HG02852 (cell line): Measurements from ENCODE around the gene LGR6.
"Not testable (repeated sequence)": the region's sequence is repeated elsewhere in the genome, so short reads cannot be mapped to it uniquely, and the experiment has no call there.

Experiments used
- ATAC-seq: cut with Tn5 transposase; IDR thresholded peaks from one replicate; pipeline ENCODE4 v1.9.1; 2021; ENCODE audit warnings: mild to moderate bottlenecking, moderate library complexity; ENCODE audit not compliant: unreplicated experiment

The LGR6 gene

DNA sequence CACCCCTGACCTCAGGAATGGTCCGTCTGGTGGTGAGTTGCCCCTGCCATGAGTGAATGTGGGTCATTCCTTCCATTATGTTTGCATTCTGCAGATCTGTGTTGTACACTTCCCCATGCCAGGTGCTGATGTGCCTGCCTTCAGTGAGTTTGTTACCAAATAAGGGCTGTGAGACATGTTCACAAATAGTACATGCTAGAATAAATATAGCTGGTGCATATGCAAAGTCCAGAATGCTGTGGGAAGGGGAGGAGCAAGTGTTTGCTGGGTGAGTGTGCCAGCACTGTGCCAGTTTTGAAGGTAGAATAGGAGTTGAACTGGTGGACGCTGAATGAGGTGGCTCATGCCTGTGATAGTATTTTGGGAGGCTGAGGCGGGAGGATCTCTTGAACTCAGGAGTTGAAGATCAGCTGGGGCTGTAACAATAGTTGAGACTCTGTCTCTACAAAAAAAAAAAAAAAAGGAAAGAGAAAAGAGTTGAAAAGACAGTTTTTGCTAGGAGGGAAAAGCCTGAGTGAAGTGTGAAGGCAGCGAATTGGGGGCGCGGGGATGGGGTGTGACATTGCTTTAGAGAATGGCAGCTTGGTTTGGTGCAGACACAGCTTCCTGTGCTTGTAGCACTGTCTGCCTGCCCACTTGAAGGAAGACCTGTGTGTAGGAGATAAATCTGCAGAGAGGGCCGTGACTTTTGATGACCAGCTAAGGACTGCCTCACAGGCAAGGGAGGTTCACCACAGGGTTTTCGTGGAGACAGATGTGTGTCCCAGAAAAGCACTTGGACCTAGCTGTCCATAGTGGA lies 61.1 kb downstream of the LGR6 start:
- no peak for ATAC-seq

DNA sequence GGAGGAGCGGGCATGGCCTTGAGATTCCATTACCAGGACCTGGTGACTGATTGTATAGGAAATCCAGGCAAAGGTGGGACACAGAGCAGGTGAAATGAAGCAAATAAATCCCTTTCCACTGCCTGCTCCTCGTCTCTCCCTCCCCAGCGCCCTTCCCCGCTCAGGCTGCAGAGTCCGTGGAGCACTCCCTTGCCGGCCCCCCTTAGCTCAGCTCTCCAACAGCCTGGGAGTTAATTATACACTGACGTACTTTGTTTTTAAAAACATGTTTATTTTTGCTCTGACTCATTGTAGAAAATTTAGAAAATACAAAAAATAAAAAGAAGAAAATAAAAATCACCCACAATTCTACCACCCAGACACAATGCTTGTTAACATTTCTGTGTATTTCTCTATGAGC lies 61.7 kb downstream of the LGR6 start:
- no peak for ATAC-seq

DNA sequence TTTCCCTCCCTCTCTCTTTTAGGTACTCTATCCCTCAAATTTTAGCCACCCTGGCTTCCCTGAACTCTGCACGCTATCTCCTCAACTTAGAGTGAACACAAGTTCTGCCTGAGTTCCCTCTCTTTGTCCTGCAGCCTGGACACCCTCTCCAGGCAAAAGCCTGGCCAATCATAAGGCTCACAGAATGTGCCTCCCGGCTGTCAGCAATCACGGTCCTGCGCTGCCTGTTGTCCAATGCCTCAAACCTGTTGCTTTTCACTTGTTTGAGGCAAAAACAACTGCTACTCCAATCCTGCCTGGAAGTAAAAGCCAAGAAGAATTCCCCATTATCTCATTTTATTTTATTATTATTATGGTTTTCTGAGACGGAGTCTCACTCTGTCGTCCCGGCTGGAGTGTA lies 66.1 kb downstream of the LGR6 start:
- no peak for ATAC-seq

DNA sequence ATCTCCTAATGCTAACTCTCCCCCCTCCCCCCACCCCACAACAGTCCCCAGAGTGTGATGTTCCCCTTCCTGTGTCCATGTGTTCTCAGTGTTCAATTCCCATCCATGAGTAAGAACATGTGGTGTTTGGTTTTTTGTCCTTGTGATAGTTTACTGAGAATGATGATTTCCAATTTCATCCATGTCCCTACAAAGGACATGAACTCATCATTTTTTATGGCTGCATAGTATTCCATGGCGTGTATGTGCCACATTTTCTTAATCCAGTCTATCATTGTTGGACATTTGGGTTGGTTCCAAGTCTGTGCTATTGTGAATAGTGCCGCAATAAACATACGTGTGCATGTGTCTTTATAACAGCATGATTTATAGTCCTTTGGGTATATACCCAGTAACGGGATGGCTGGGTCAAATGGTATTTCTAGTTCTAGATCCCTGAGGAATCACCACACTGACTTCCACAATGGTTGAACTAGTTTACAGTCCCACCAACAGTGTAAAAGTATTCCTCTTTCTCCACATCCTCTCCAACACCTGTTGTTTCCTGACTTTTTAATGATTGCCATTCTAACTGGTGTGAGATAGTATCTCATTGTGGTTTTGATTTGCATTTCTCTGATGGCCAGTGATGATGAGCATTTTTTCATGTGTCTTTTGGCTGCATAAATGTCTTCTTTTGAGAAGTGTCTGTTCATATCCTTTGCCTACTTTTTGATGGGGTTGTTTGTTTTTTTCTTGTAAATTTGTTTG lies 67.8 kb downstream of the LGR6 start:
- ATAC-seq: not testable (repeated sequence)

DNA sequence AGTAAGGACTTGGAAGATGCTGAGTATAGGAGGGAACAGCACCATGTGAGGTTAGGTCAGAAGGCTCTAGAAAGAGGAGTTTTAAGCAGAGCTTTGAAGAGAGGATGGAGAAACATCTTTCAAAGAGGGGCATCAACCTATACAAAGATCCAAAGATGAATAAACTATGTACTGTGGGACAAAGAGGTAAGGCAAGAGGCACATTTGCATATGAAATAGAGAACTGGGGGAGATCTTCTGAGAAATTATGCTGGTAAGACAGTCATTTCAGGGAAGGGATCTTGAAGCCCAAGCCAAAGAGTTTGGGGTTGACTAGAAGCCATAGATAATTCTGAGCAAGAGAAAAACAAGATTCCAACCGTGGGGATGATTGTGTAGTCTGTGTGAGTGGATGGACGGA lies 70.0 kb downstream of the LGR6 start:
- no peak for ATAC-seq

DNA sequence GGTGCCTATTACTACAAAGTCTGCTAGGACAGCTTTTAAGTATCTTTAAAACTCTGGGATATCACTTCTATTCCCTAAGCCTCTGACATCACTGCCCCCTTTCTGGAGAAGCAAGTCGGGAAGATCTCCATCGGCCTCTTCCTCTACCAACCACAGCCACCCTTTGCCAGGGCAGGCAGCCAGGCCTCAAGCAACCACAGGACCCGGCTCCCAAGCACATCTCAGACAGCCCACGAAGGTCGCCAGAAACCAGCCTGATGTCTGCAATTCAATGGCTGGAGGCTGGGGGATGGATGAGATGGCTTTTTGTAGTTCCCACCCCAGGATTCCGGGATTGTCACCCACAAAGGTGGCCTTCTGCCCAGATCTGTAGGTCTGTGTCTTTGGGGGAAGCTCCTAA lies 70.7 kb downstream of the LGR6 start:
- ATAC-seq: no peak

DNA sequence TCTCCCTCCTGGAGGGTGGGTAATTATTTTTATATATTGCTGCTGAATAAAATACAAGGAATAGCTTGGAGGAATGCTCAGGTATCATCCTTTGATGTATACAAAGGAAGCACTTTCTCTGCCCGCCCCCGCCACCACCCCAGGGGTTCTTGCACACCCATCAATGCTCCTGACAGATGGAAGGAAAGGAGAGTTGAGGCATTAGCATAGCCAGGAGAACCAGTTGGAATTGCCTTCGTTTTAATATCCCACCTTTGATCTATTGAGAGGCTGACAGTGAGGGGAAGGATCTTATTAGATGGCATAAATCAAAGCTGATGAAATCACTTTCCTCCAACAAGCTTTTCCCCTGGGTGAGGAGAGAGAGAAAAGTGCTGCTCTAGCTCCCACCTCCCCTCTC lies 71.1 kb downstream of the LGR6 start:
- ATAC-seq: no peak

DNA sequence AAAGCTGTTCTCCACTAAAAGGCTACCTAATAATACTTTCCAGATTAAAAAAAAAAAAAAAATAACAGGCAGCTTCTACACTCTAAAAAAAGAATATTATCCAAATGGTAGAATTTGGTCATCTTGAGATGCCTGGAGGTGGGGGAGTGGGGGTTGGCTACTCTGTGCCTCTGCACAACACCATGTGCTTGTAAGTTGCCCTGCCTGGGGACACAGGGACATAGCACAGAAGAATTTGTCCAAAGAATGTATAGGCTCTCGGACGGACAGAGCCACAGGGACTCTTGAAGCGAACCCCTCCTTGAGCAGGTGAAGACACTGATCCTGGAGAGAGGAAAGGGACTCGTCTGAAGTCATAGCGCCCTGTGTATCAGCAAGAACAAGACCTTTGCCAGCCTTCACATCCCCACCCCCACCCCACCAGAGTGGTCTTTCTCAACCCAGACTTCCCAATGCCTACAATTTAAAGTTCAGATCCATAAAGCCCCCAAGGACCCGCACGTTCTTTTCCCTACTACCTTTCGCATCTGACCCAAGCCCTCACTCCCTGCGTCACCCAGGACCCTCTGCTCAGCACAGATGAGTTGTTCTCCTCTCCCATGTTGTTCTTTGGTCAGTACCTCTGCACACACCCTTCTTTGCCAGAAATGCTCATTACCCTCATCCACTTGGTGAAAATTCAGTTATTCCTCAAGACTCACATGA lies 72.6 kb downstream of the LGR6 start:
- no peak for ATAC-seq

DNA sequence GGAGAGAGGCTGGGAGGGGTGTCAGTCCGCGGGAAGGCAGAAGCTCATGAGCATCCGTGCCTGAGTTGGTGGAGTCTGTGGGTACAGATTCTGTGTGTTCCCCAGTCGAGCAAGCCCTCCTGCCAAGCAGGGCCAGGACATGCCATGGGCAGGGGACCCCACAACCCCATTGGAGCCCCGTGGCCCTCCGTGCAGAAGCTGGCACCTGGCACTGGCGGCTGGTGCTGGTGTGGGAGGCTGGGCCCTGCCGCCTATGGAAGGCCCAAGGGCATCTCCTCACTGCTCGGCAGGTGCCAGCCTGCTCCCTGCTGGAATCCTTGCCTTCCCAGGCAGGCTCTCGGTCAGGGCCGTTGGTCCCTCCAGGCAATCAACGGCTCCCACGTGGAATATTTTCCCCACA lies 74.4 kb downstream of the LGR6 start:
- no peak for ATAC-seq

DNA sequence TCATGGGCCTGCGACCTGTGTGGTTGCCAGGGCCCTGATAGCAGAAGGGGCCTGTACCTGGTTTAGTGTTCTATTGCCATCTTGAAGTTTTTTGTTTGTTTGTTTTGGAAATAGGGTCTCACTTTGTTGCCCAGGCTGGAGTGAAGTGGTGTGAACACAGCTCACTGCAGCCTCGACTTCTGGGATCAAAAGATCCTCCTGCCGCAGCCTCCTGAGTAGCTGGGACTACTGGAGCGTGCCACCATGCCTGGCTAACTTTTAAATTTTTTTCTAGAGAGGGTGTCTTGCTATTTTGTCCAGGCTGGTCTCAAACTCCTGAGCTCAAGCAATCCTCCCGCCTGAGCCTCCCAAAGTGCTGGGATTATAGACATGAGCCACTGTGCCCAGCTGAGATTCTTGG lies 75.2 kb downstream of the LGR6 start:
- ATAC-seq: no peak

DNA sequence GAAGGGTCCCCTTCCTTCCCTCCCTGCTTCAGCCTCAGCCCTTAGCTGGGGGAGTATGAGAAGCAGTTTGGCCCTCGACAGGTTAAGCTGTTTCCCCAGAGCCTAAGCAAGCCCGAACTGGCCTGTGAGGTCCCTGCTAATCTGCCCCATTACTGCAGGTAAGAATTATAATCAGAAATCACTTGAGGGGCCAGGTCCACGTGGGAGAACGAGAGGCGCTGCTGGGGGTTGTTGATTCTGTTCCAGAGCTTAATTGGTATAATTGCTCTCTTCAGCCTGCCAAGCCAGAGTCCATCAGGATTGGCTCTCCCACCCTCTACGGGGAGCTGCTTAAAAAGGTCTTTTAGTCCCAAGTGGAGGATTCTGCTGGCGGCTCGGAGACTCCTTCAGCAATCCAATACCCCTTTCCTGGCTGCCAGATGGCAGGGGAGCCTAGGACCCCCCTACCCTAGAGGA lies 77.3 kb downstream of the LGR6 start:
- no peak for ATAC-seq

DNA sequence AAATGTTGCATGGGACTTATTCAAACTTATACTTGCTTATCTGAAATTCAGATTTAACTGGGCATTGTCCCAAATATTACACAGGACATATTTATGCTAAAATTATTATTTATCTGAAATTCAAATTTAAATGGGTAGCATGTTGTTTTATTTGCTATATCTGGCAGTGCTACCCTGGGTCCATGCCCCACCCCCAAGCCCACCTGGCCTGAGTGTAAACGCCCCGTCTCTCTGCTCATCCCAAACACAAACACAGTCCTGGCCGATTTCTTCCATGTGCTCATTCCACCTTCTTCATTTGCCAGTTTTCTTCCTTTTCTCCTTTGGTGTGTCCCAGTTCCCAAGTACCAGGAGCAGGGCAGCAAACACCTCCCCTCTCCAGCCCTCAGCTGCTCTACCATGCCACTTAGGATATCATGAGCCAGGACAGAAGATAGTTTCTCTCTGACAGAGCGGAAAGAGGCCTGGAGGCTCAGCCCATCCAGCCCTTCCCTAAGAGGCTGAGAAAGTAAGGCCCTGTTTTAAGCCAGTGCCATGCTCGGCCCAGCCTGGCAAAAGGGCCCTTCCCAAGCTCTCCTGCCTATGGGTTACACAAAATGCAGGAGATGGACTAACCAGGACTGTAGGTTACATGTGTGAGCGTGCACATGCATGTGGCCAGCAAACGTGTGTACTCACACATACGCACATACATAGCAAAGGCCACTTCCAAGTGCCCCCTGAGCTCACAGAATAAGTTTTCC lies 78.7 kb downstream of the LGR6 start:
- no peak for ATAC-seq

DNA sequence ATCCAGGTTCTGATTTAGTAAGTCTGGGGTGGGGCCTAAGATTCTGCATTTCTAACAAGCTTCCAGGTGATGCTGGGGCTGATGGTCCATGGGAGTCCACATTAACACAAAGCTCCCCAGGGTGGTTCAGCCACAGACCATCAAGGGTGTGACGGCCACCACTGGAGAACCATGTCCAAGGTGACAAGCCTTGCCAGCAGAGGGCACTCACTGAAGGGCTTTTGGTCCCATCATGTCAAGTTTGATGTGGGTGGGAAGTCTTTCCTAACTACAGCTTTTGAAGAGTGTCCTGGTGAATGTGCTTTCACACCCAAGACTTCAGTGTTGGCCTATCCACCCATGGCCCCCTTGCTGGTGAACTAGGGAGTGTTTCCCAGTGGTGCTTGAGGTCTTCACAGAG lies 81.0 kb downstream of the LGR6 start:
- ATAC-seq: no peak

DNA sequence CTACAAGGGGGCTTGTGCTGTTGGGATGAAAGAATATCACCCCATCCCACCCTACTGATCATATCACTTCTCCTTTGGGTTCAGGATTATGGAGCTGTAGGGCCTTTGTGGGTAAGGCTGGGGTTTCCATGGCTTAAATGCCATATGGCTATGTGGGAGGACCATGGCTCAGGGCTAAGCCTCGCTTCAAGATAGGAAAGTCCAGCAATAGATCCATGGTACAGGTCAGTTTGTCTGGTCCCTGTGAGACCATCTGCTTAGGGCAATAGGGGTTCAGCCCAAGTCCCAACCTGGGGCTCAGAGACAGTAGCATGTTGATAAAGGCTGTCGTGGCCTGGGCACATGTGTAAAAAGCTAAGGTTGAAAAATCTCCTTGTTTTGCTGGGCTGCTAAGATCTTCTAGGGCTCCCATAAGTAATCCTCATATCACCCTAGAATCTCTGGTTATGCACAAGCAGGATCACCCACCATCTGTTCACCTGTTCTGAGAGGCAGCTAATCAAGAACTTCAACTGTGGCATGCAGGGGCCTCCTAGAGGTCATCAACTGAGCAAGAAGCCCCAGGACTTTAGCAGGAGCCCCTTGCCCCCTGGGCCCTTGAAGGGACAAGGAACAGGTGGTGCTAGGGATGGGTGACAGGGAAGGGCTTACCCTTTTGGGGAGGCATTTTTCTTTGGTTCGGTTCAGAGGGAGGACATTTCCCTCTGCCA lies 81.6 kb downstream of the LGR6 start:
- ATAC-seq: no peak

DNA sequence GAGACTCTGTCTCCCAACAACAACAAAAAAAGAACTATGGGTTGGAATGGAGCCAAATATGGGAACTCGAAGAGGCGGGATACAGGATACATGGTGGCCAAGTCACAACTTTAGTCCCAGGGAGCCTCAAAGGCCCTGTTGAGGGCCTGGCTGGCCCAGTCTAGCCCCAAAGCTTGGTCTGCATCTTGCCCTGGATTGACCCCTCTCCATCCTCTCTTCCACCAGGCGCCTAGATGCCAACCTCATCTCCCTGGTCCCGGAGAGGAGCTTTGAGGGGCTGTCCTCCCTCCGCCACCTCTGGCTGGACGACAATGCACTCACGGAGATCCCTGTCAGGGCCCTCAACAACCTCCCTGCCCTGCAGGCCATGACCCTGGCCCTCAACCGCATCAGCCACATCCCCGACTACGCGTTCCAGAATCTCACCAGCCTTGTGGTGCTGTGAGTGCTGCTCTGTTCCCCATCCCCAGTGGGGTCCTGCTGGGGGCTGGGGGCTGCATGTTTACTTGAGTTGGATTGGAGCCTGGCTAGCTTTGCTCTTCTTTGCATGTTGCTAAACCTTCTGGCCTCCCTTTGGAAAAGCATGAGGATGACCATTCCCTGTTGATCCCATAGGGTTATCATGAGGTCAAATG lies 82.6 kb downstream of the LGR6 start:
- ATAC-seq: no peak

DNA sequence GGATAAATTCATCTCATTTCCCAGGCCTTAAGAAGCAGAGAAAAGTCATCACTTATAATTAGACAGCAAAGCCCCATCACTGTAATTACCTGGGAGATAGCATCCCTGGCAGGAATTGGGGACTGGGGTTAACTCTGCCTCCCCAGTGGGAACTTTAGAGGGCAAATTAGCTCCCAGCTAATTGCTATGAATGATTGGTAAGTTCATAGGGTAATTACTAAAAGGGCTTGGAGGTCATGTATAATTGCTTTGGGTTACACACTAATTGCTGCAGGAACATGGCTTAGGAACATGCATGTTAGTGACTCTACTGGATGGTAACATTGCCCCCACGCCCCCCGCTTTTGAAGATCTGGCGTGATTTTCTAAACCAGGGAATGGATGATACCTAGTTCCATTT lies 83.3 kb downstream of the LGR6 start:
- no peak for ATAC-seq

DNA sequence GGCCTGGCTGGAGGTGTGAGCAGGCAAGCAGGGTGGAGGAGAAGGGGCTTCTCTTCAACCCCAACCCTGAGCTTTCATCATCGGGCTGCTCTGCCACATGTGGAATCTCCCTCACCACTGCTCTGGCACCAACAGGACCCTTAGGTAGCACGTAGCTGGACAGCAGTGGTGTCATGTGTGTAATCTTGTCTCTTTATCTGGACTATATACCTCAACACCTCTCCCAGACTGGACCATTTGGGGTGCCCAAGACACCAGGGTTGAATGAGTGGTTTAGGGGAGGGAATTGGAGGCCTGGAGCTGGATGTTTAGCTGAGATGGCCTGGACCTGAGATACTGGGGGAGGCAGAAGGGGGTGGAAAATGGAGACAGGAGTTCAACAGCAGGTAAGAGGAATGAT lies 85.2 kb downstream of the LGR6 start:
- no peak for ATAC-seq

DNA sequence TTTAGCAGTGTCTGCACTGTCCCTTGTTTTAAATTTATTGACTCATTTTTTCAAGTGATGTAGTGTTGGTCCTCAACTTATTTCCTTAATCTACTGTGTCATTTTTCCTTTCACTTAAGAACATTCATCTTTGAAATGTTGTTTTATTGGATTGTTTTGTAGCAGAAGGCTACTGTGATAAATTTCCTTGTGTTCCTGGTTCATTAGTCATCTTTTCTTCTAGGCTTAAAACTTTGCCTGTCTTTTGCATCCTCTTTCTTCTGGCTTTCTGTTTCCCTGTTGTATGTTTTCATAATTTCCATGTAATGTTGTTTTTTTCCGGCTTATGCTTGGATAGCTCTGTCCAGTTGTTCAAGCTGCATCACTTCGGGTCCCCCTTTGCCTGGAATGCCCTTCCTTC lies 86.2 kb downstream of the LGR6 start:
- ATAC-seq: no peak

DNA sequence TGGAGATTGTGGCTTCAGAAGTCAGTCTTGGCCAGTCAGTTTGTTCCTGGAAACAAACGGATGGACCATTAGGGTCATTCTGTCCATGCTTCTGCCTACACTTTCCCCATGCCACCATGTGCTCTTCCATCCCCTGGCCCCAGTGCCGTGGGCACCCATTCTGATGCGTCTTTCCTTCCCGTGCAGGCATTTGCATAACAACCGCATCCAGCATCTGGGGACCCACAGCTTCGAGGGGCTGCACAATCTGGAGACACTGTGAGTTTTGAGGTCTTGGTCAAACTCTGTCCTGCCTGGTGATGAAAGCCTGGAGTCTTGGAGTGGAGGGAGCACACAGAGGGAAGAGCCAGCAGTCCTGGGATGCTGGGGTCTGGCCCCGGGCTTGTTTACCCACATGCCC lies 87.0 kb downstream of the LGR6 start:
- ATAC-seq: no peak
